Heart left ventricle (tissue), 16 donors: ENCODE measurements around the gene KIAA1217. TPM values are rescaled to one million over a fixed set of nuclear protein-coding genes. Genes with fewer than 3 reads are reported as not detected.

Experiments
- ATAC-seq, 4 donors: fragments of 200-7000 bp; cut with Tn5 transposase; one replicate each; pipeline ENCODE4 v1.9.1; 2020 to 2022; ENCODE audit warnings: moderate library complexity in 4 of 4, mild to moderate bottlenecking in 3 of 4, moderate number of reproducible peaks in 1 of 4
- DNase-seq, 5 donors: peaks; one replicate each; pipeline ENCODE4 v3.0.0-alpha.2; 2020
- H3K27ac ChIP-seq, 12 donors: fragments of 200-600 bp; sonication (generic) in 4 of 12; one replicate each; pipeline versions ENCODE4 v1.5.0 to v1.8.0; 2016 to 2022; ENCODE audit warnings: mild to moderate bottlenecking in 2 of 12
- H3K27me3 ChIP-seq, 9 donors: fragments of 200-600 bp; sonication (generic) in 2 of 9; one replicate each; pipeline versions ENCODE4 v1.5.1 to v1.8.0; 2016 to 2022; ENCODE audit warnings: mild to moderate bottlenecking in 3 of 9
- H3K36me3 ChIP-seq, 9 donors: fragments of 200-600 bp; sonication (generic) in 2 of 9; one replicate each; pipeline versions ENCODE4 v1.5.0 to v1.8.0; 2018 to 2022; ENCODE audit warnings: mild to moderate bottlenecking in 2 of 9
- H3K4me1 ChIP-seq, 12 donors: fragments of 200-600 bp; sonication (generic) in 4 of 12; one replicate each; pipeline versions ENCODE4 v1.5.0 to v1.8.0; 2016 to 2022; ENCODE audit warnings: mild to moderate bottlenecking in 3 of 12
- H3K4me3 ChIP-seq, 12 donors: fragments of 200-600 bp; sonication (generic) in 4 of 12; one replicate each; pipeline versions ENCODE4 v1.5.0 to v1.8.0; 2017 to 2022; ENCODE audit warnings: mild to moderate bottlenecking in 9 of 12, moderate library complexity in 4 of 12
- H3K9me3 ChIP-seq, 12 donors: fragments of 200-600 bp; sonication (generic) in 4 of 12; one replicate each; pipeline versions ENCODE4 v1.5.0 to v1.8.0; 2016 to 2022; ENCODE audit warnings: mild to moderate bottlenecking in 1 of 12
- POLR2A ChIP-seq, 2 donors: fragments of 450-650 bp; IDR thresholded peaks; one replicate each; pipeline ENCODE4 v1.6.1; 2017; ENCODE audit warnings: antibody characterized with exemption in 2 of 2, mild to moderate bottlenecking in 2 of 2, moderate library complexity in 2 of 2
- WGBS, 4 donors: extraction: QIAGEN DNeasy Blood & Tissue Kit in 2 of 4; methylation state at CpG; one replicate each; pipeline versions ENCODE4 v1.1.5 to v1.1.7; 2013 to 2018; 5-methylcytosine and 5-hydroxymethylcytosine counted together
- intact Hi-C, 10 donors: fragments of 100-400 bp; cut with DNase I; formaldehyde crosslinking; loops; one replicate each; pipeline versions ENCODE4 v1.11.1 to v1.14.2; 2022
- polyA plus RNA-seq, 2 donors: library from polyadenylated mRNA; stranded (reverse); fragments of 200-250 nt; gene quantifications; one replicate each; pipeline ENCODE4 v1.2.3, GENCODE V29; 2013
- total RNA-seq, 9 donors: library from RNA; depleted of rRNA in 2 of 9; stranded (reverse); fragments of >200 nt in 2 of 9; fragmentation: NEBNext Ultra II Directional in 3 of 9; extraction: Animal tissue kit (Norgen Biotek cat#: 25700) in 3 of 9; gene quantifications; one replicate each; pipeline versions ENCODE4 v1.1.0 to v1.2.4, GENCODE V29; 2016 to 2023
- TF ChIP-seq, protein P1 (sequence below), 12 donors: fragments of 200-600 bp; sonication (generic) in 4 of 12; IDR thresholded peaks; one replicate each; pipeline versions ENCODE4 v1.5.0 to v1.8.0; 2018 to 2022; ENCODE audit warnings: antibody characterized with exemption in 12 of 12, mild to moderate bottlenecking in 5 of 12
- donor health status: ischemic (EF 13 %, LVEDD 7.1; RV severe dilation, severe dysfunction).
- donor health status: healthy with polysubstance abuse.
- donor health status: DM: no; HTN: yes; CAD: no.
- donor health status: DM: no; HTN: no; CAD: no.
- donor health status: ischemic (EF 25% LVEDD 6.9; RV normal size, moderate dysfunction).
- donor health status: ischemic (EF 25% LVEDD 5.7; RV mildly dilated, moderate dysfunction).
- donor health status: healthy.
- donor health status: DM: yes; HTN: yes; CAD: no.
- donor health status: ischemic (EF 35%, LVEDD 5.7; RV mildly dilated, moderate dysfunction).
- donor health status: nonischemic (EF 11% LVEDD 7.7; RV severe dilation, severe dysfunction).
- donor health status: DM: yes; HTN: yes; CAD: no.
- donor health status: PGD.
- donor health status: ischemic (EF 29% LVEDD 5.4; RV normal size, mild dysfunction).
- donor health status: nonischemic (EF 23%, LVEDD 6.1; RV moderate dilation, normal function).

KIAA1217 gene
- total and polyA plus RNA-seq, 11 donors: 12.7 to 66.7 (median 33.5) TPM

GRCh38 chr10:24351961-24352360, 143.0 kb downstream of the KIAA1217 start:
- H3K9me3 ChIP-seq: no peaks in the 10 kb centered on the region
- DNase-seq (no peak), ATAC-seq (peak in 1 of 4 donors; percentile 6)
- intact Hi-C loops: no loop called here
- H3K4me3 ChIP-seq: no peak overlapping the region
- H3K27ac ChIP-seq: no peak overlapping the region
- H3K4me1 ChIP-seq: peaks cover 5 to 29% (median 19%) of the 10 kb centered on the region in 12 donors
- WGBS, 4 donors: 85 to 89% (median 87%) methylated on average over 4 of the region's 4 CpGs
- no peaks in the 10 kb centered on the region for H3K36me3 ChIP-seq
- TF ChIP-seq, protein P1, sequence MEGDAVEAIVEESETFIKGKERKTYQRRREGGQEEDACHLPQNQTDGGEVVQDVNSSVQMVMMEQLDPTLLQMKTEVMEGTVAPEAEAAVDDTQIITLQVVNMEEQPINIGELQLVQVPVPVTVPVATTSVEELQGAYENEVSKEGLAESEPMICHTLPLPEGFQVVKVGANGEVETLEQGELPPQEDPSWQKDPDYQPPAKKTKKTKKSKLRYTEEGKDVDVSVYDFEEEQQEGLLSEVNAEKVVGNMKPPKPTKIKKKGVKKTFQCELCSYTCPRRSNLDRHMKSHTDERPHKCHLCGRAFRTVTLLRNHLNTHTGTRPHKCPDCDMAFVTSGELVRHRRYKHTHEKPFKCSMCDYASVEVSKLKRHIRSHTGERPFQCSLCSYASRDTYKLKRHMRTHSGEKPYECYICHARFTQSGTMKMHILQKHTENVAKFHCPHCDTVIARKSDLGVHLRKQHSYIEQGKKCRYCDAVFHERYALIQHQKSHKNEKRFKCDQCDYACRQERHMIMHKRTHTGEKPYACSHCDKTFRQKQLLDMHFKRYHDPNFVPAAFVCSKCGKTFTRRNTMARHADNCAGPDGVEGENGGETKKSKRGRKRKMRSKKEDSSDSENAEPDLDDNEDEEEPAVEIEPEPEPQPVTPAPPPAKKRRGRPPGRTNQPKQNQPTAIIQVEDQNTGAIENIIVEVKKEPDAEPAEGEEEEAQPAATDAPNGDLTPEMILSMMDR (IDR thresholded peaks at IDR 0.05): no peak
- no peak for TF ChIP-seq POLR2A (IDR thresholded peaks at IDR 0.05)
- H3K27me3 ChIP-seq: no peaks in the 10 kb centered on the region

DNA sequence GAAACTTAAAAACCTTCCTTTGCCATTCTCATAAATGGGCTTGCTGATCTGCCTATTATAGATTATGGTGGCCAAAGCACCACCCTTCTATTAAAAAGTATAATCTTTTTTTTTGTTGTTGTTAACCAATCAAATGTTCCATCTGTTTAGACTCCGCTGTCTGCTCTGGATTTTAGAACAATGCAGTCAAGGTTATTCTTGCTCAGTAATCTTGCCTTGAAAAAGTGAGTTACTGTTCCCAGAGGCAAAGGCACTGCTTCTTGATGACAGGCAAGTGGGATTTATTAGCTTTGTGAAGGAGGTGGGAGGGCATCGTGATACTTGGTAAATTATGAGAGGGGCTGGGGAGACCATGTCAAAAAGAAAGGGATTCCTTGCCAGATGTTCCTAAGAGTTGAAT, 143.5 kb downstream of the KIAA1217 start:
- Histone ChIP-seq H3K27me3 (no peaks in the 10 kb centered on the region), H3K27ac (no peak overlapping the region), H3K4me3 (no peak overlapping the region), H3K36me3 (no peaks in the 10 kb centered on the region), H3K4me1 (peaks cover 5 to 30% (median 19%) of the 10 kb centered on the region in 12 donors), H3K9me3 (no peaks in the 10 kb centered on the region)
- ATAC-seq (no peak), DNase-seq (no peak)
- WGBS, 4 donors: 83 to 95% (median 91%) methylated on average over 2 of the region's 2 CpGs
- TF ChIP-seq, protein P1 (IDR thresholded peaks at IDR 0.05): no peak
- no peak for TF ChIP-seq POLR2A (IDR thresholded peaks at IDR 0.05)
- intact Hi-C loops: no loop called here

- H3K27ac ChIP-seq: peak overlapping the region in 1 of 12 donors; percentile 4
- TF ChIP-seq POLR2A (IDR thresholded peaks at IDR 0.05): no peak
- TF ChIP-seq, protein P1 (IDR thresholded peaks at IDR 0.05): no peak
- peaks cover 5 to 38% (median 19%) of the 10 kb centered on the region in 12 donors for H3K4me1 ChIP-seq
- H3K4me3 ChIP-seq: no peak overlapping the region
- ATAC-seq (no peak), DNase-seq (no peak)
- no peaks in the 10 kb centered on the region for H3K36me3 ChIP-seq
- WGBS, 4 donors: 88 to 93% (median 91%) methylated on average over 6 of the region's 6 CpGs
- no peaks in the 10 kb centered on the region for H3K9me3 ChIP-seq
- intact Hi-C loops: no loop called here
- no peaks in the 10 kb centered on the region for H3K27me3 ChIP-seq
These were observed 144.4 kb downstream of the KIAA1217 start for GRCh38 chr10:24353319-24353718.

GRCh38 chr10:24355056-24355688, 146.2 kb downstream of the KIAA1217 start:
- ATAC-seq (no peak), DNase-seq (no peak)
- Histone ChIP-seq H3K27ac (no peak overlapping the region), H3K36me3 (no peaks in the 10 kb centered on the region), H3K27me3 (no peaks in the 10 kb centered on the region), H3K4me1 (peaks cover 5 to 32% (median 12%) of the 10 kb centered on the region in 12 donors), H3K4me3 (no peak overlapping the region), H3K9me3 (no peaks in the 10 kb centered on the region)
- intact Hi-C loops: loop anchor here in 3 of 10 donors (5.0 kb wide), 4 partner anchors 133 to 358 kb away; partner anchors contain the start of gene KIAA1217 (in 1 of the 3)
- WGBS, 4 donors: 75 to 87% (median 85%) methylated on average over 2 of the region's 2 CpGs
- TF ChIP-seq POLR2A (IDR thresholded peaks at IDR 0.05): no peak
